ENCODE data around the gene WNT9B. TPM values are rescaled to one million over a fixed set of nuclear protein-coding genes. Genes with fewer than 3 reads are reported as not detected.

The WNT9B gene
- total RNA-seq, 2 experiments from 2014 or later, result not detected

DNA sequence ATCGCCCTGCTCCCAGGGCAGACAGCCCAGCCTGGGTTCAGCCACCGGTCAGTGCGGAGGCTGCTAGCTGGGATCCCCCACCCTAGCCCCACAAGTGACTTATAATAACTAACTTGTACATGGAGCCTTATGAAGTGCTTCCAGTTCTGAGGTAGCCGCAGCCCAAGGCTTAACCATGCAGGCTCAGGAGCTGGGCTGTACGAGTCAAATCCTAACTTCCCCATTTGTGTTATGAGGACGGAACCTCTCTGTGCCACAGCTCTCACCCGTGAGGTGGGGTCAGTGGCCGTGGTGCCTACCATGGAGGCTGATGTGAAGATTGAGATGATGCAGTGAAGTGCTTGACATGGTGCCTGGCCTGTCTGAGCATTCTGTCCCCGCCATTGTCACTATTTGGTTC is 43.8 kb downstream of the WNT9B start:
- ChIA-PET CTCF (no interaction called here), POLR2A (no interaction called here)
- DNase-seq, result no peak
- no peaks in the 10 kb centered on the region for H3K9me3 Mint-ChIP-seq
- no peaks in the 10 kb centered on the region for H3K4me1 Mint-ChIP-seq
- H3K36me3 Mint-ChIP-seq (ENCODE audit: low read depth), result no peaks in the 10 kb centered on the region
- H3K4me3 Mint-ChIP-seq, result no peak overlapping the region
- H3K27ac Mint-ChIP-seq, result no peak overlapping the region
- H3K27me3 Mint-ChIP-seq, result peaks cover 11% of the 10 kb centered on the region

DNA sequence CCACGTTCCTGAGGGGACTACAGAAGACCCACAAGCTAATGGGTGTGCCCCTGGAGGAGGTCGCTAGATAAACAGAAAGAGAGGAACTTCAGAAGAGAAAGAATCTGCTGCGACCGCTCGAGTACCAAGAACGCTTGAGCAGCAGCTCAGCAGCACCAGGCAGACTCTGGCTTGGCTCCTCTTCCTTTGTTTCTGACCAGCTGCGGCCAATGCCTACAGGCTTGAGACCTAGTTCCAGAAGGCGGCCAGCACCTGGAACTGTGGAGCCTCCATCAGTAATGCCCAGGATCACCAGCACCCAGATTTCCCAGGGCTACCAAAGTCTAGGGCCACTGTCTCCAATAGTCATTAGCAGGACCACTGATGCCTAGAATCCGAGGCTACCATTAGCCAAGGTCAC is 45.6 kb downstream of the WNT9B start:
- peaks cover 16% of the 10 kb centered on the region for H3K27me3 Mint-ChIP-seq
- DNase-seq, result no peak
- no peak overlapping the region for H3K4me3 Mint-ChIP-seq
- H3K4me1 Mint-ChIP-seq, result no peaks in the 10 kb centered on the region
- no peak overlapping the region for H3K27ac Mint-ChIP-seq
- ChIA-PET CTCF (no interaction called here), POLR2A (no interaction called here)
- H3K9me3 Mint-ChIP-seq, result no peaks in the 10 kb centered on the region
- no peaks in the 10 kb centered on the region for H3K36me3 Mint-ChIP-seq (ENCODE audit: low read depth)

GRCh38 chr17:46898364-46898763 is 47.0 kb downstream of the WNT9B start:
- DNase-seq, result no peak
- CTCF ChIA-PET, result no interaction called here
- no peaks in the 10 kb centered on the region for H3K36me3 Mint-ChIP-seq (ENCODE audit: low read depth)
- no peaks in the 10 kb centered on the region for H3K9me3 Mint-ChIP-seq
- POLR2A ChIA-PET, result no interaction called here
- peaks cover 11% of the 10 kb centered on the region for H3K27me3 Mint-ChIP-seq
- no peak overlapping the region for H3K27ac Mint-ChIP-seq
- no peak overlapping the region for H3K4me3 Mint-ChIP-seq
- no peaks in the 10 kb centered on the region for H3K4me1 Mint-ChIP-seq

DNA sequence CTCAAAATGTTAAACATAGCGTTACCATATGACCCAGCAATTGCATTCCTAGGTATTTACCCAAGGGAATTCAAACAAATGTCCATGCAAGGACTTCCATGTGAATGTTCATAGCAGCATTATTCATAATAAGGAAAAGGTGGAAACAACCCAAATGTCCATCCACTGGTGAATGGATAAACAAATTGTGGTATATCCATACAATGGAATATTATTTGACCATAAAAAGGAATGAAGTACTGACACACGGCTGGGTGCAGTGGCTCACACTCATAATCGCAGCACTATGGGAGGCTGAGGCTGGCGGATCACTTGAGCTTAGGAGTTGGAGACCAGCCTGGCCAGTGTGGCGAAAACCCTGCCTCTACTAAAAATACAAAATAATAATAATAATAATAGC is 47.5 kb downstream of the WNT9B start:
- Mint-ChIP-seq H3K27me3 (peaks cover 11% of the 10 kb centered on the region), H3K9me3 (no peaks in the 10 kb centered on the region), H3K4me3 (no peak overlapping the region), H3K4me1 (no peaks in the 10 kb centered on the region), H3K36me3 (ENCODE audit: low read depth) (no peaks in the 10 kb centered on the region), H3K27ac (no peak overlapping the region)
- DNase-seq, result no peak
- ChIA-PET CTCF (no interaction called here), POLR2A (no interaction called here)

GRCh38 chr17:46901291-46901690 is 49.9 kb downstream of the WNT9B start:
- CTCF ChIA-PET, result interaction anchor here (0.6 kb wide), 1 partner anchor 645 kb away, joined by 3 read pairs; no protein-coding TSS in a partner anchor
- Mint-ChIP-seq H3K4me3 (no peak overlapping the region), H3K36me3 (ENCODE audit: low read depth) (no peaks in the 10 kb centered on the region), H3K4me1 (peaks cover 8% of the 10 kb centered on the region), H3K27ac (no peak overlapping the region), H3K27me3 (peaks cover 14% of the 10 kb centered on the region), H3K9me3 (no peaks in the 10 kb centered on the region)
- POLR2A ChIA-PET, result no interaction called here
- no peak for DNase-seq

DNA sequence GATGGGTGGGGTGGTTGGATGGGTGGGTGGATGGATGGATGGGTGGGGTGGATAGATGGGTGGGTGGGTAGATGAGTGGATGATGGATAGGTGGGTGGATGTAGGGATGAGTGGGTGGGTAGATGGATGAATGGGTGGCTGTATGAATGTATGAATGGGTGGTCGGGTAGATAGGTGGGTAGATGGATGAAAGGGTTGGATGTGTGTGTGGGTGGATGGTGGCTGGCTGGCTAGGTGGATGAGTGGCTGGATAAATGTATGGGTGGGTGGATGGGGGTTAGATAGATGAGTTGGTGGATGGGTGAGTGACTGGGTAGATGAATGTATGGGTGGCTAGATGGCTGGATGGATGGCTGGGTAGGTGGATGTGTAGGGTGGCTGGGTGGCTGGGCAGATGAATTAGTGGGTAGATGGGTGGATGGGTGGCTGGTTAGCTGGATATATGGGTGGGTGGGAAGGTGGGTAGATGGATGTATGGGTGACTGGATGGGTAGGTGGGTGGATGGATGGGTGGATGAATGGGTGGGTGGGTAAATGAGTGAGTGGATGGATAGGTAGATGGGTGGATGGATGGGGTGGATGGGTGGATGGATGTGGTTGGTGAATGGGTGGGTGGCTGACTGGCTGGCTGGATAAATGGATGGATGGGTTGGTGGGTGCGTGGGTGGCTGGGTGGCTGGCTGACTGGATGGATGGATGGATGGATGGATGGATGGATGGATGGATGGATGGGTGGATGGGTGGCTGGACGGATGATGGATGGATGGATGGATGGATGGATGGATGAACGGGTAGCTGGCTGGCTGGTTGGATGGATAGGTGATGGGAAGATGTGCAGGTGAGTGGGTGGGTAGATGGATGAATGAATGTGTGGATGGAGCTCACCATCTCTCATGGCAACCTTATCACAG is 52.6 kb downstream of the WNT9B start:
- H3K4me3 Mint-ChIP-seq, result no peak overlapping the region
- POLR2A ChIA-PET, result no interaction called here
- no peak for DNase-seq
- no peaks in the 10 kb centered on the region for H3K9me3 Mint-ChIP-seq
- peaks cover 8% of the 10 kb centered on the region for H3K4me1 Mint-ChIP-seq
- H3K27me3 Mint-ChIP-seq, result peaks cover 11% of the 10 kb centered on the region
- CTCF ChIA-PET, result interaction anchor here (0.6 kb wide), 1 partner anchor 66 kb away, joined by 4 read pairs; no protein-coding TSS in a partner anchor
- no peak overlapping the region for H3K27ac Mint-ChIP-seq
- H3K36me3 Mint-ChIP-seq (ENCODE audit: low read depth), result no peaks in the 10 kb centered on the region

DNA sequence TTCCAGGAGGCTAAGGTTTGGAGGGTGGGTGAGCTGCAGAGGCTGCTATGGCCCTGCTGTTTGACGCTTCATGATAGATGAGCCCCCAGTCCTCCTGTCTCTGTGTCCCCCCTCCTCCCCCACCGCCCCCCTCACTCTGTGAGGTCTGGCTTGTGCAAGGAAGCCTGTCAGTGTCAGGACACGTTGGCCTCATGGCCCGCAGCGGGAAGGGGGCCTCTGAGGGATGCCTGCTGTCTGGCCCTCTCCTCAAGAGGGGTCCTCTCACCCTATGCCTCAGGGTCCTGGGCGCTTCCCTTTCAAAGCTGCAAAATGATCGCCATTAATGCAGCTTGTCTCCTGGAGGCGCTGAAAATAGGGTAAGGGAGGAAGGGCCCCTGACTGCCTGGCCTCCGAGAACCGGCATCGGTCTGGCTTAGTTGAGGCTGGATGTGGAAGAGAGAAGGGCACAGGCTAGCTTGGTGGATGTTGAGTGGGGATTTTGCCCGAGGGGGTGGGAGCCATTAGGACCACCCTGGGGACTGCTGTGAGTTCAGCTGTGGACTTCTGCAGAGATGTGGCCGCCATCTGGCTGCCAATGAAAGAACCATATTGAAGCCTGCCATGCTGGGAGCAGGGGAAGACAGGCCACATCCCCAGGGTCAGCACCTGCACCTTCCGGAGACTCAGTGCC is 56.8 kb downstream of the WNT9B start:
- no peaks in the 10 kb centered on the region for H3K9me3 Mint-ChIP-seq
- no peak for DNase-seq
- H3K27me3 Mint-ChIP-seq, result peaks cover 8% of the 10 kb centered on the region
- CTCF ChIA-PET, result no interaction called here
- no peaks in the 10 kb centered on the region for H3K36me3 Mint-ChIP-seq (ENCODE audit: low read depth)
- POLR2A ChIA-PET, result no interaction called here
- H3K27ac Mint-ChIP-seq, result no peak overlapping the region
- H3K4me1 Mint-ChIP-seq, result peaks cover 8% of the 10 kb centered on the region
- no peak overlapping the region for H3K4me3 Mint-ChIP-seq

DNA sequence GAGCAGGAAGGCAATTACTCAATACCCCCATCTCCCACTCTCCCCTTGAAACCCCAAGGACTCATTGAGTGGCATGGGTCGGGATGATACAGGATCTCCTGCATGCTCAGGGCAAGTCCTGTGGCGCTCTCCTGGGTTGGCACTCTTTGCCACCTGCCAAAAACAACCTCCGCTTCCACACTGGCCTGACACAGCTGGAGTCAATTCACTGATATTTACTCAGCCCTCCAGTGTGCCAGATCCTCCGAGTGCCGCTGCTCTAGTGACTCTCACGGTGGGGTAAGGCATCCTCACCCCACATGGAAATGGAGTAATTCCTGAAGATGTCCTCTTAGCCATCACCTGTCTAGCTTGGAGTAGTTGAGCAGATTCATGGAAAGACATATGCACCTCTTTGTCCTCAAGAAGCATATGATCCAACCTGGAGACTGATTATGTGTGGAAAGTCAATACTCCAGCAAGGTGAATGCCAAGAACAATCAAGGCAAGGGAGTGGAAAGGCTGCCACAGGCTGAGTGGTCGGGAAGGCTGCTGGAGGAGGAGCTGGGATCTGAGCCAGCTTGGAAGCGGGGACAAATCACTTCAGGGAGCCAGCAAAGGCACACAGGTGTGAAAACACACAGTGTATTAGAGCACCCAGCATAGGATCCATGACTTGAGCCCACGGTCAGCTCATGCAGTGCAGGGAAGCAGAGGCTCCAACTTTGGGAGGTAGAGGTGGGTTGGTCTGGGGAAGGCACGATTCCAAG is 59.0 kb downstream of the WNT9B start:
- Mint-ChIP-seq H3K9me3 (no peaks in the 10 kb centered on the region), H3K27ac (no peak overlapping the region), H3K36me3 (ENCODE audit: low read depth) (no peaks in the 10 kb centered on the region), H3K4me3 (no peak overlapping the region), H3K4me1 (peaks cover 8% of the 10 kb centered on the region), H3K27me3 (peaks cover 6% of the 10 kb centered on the region)
- POLR2A ChIA-PET, result no interaction called here
- CTCF ChIA-PET, result no interaction called here
- no peak for DNase-seq

GRCh38 chr17:46911311-46911710 is 59.9 kb downstream of the WNT9B start:
- no peaks in the 10 kb centered on the region for H3K9me3 Mint-ChIP-seq
- H3K4me1 Mint-ChIP-seq, result no peaks in the 10 kb centered on the region
- DNase-seq, result no peak
- peaks cover 5% of the 10 kb centered on the region for H3K27me3 Mint-ChIP-seq
- CTCF ChIA-PET, result no interaction called here
- no peak overlapping the region for H3K4me3 Mint-ChIP-seq
- no peaks in the 10 kb centered on the region for H3K36me3 Mint-ChIP-seq (ENCODE audit: low read depth)
- POLR2A ChIA-PET, result no interaction called here
- no peak overlapping the region for H3K27ac Mint-ChIP-seq

DNA sequence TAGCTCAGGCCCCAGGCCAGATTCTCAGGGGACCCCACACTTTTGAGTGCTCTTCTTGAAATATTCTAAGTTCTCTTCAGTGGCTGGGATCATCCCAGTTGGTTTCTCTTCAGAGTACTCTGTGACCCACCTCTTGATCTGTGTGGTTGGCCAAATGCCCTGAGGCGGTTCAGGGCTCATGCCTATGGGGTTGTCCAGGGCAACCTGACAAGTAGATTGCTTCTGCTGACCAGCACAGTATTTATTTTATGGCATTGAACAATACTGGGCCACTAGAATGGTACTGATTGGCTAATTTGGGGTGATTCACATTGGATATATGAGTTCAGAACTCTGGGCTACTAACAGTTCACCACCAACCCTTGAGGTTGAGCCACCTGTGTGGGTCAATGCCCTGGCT is 64.2 kb downstream of the WNT9B start:
- H3K4me3 Mint-ChIP-seq, result no peak overlapping the region
- DNase-seq, result no peak
- H3K27ac Mint-ChIP-seq, result no peak overlapping the region
- H3K4me1 Mint-ChIP-seq, result no peaks in the 10 kb centered on the region
- ChIA-PET POLR2A (no interaction called here), CTCF (no interaction called here)
- H3K27me3 Mint-ChIP-seq, result peaks cover 5% of the 10 kb centered on the region
- no peaks in the 10 kb centered on the region for H3K9me3 Mint-ChIP-seq
- no peaks in the 10 kb centered on the region for H3K36me3 Mint-ChIP-seq (ENCODE audit: low read depth)

DNA sequence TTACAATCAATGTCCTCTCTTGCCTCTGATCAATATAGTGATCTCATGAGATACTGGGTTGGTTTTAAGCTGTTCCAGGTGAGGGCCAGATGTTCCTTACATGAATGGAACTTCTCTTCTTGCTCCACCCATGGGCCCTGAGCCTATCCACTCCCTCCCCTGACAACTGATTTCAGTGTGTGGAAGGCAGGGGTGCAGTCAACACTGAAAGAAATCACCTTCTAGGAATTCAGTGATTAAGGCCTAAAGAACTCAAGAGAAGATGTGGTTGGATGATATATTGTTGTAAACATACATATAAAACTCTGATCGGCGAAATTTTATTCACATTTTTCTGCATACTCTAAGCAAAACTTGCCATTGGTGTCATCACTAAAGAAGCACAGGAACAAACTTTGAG is 64.8 kb downstream of the WNT9B start:
- ChIA-PET POLR2A (no interaction called here), CTCF (no interaction called here)
- H3K27ac Mint-ChIP-seq, result no peak overlapping the region
- no peaks in the 10 kb centered on the region for H3K36me3 Mint-ChIP-seq (ENCODE audit: low read depth)
- no peaks in the 10 kb centered on the region for H3K4me1 Mint-ChIP-seq
- no peak overlapping the region for H3K4me3 Mint-ChIP-seq
- peaks cover 2% of the 10 kb centered on the region for H3K27me3 Mint-ChIP-seq
- DNase-seq, result no peak
- H3K9me3 Mint-ChIP-seq, result no peaks in the 10 kb centered on the region

DNA sequence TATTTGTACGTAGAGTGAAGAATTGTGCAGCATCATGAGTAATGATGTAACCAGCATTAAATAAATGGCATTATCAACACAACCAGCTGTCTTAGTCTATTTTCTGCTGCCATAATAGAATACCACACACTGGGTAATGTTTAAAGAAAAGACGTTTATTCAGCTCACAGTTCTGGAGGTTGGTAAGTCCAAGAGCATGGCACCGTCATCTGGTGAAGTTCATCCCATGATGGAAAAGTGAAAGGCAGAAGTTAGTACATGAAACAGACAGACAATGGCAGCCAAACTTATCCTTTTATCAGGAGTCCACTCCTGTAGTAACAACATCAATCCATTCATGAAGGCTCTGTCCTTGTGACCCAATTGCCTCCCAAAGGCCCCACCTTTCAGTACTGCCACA is 65.2 kb downstream of the WNT9B start:
- CTCF ChIA-PET, result no interaction called here
- no peak overlapping the region for H3K4me3 Mint-ChIP-seq
- POLR2A ChIA-PET, result no interaction called here
- H3K9me3 Mint-ChIP-seq, result no peaks in the 10 kb centered on the region
- no peak overlapping the region for H3K27ac Mint-ChIP-seq
- peaks cover under 1% of the 10 kb centered on the region for H3K4me1 Mint-ChIP-seq
- peaks cover 2% of the 10 kb centered on the region for H3K27me3 Mint-ChIP-seq
- H3K36me3 Mint-ChIP-seq (ENCODE audit: low read depth), result no peaks in the 10 kb centered on the region
- no peak for DNase-seq

- ChIA-PET CTCF (no interaction called here), POLR2A (no interaction called here)
- Mint-ChIP-seq H3K4me3 (no peak overlapping the region), H3K9me3 (no peaks in the 10 kb centered on the region), H3K4me1 (peaks cover 5% of the 10 kb centered on the region), H3K27me3 (peaks cover 2% of the 10 kb centered on the region), H3K27ac (no peak overlapping the region), H3K36me3 (ENCODE audit: low read depth) (no peaks in the 10 kb centered on the region)
- no peak for DNase-seq
Observed at GRCh38 chr17:46917041-46917440, 65.7 kb downstream of the WNT9B start.
